Measurements from ENCODE around the gene PTGS1. TPM values are rescaled to one million over a fixed set of nuclear protein-coding genes. Genes with fewer than 3 reads are reported as not detected.
"Not testable (repeated sequence)": the region's sequence is repeated elsewhere in the genome, so short reads cannot be mapped to it uniquely, and the experiment has no call there.

Gene PTGS1
- total RNA-seq, result under 1 TPM; 0.17 to 0.58 TPM

GRCh38 chr9:122370869-122371755 lies at the start of gene PTGS1:
PTGS1 (plus strand) TSS chr9:122371024; CDS start chr9:122371085, 61 bp downstream.
- H3K4me3 Mint-ChIP-seq, result peak within 1 kb of the TSS; percentile 71 to 76
- peaks cover 36% of the 10 kb centered on the region for H3K27me3 Mint-ChIP-seq (ENCODE audit: low read depth)
- ATAC-seq (replicated peaks in 1 of 2) (peak; percentile 53 to 60), DNase-seq (no peak)
- H3K4me1 Mint-ChIP-seq (ENCODE audit: low read depth), result peaks cover 12% of the 10 kb centered on the region
- H3K9me3 Mint-ChIP-seq, result no peaks in the 10 kb centered on the region
- H3K27ac Mint-ChIP-seq, result no peak within 1 kb of the TSS
- H3K36me3 Mint-ChIP-seq (ENCODE audit: insufficient read depth in 2 of 2), result no peaks in the 10 kb centered on the region

GRCh38 chr9:122322553-122322952 lies 48.3 kb upstream of the PTGS1 start:
- ATAC-seq (replicated peaks in 1 of 2), result no peak
- Mint-ChIP-seq H3K4me3 (no peak overlapping the region), H3K4me1 (ENCODE audit: low read depth) (no peaks in the 10 kb centered on the region), H3K27me3 (ENCODE audit: low read depth) (no peaks in the 10 kb centered on the region), H3K9me3 (no peaks in the 10 kb centered on the region), H3K27ac (no peak overlapping the region), H3K36me3 (ENCODE audit: insufficient read depth in 2 of 2) (peaks cover 1 to 10% of the 10 kb centered on the region in 2 donors)
- no peak for DNase-seq

- not testable (repeated sequence) for DNase-seq; H3K27me3 Mint-ChIP-seq (ENCODE audit: low read depth); H3K9me3 Mint-ChIP-seq; H3K4me1 Mint-ChIP-seq (ENCODE audit: low read depth); ATAC-seq (replicated peaks in 1 of 2); H3K27ac Mint-ChIP-seq; H3K4me3 Mint-ChIP-seq
- H3K36me3 Mint-ChIP-seq (ENCODE audit: insufficient read depth in 2 of 2), result peaks cover 3 to 13% of the 10 kb centered on the region in 2 donors
These were observed 46.2 kb upstream of the PTGS1 start for GRCh38 chr9:122324665-122325064.

GRCh38 chr9:122325124-122325523 lies 45.7 kb upstream of the PTGS1 start:
- no peaks in the 10 kb centered on the region for H3K4me1 Mint-ChIP-seq (ENCODE audit: low read depth)
- DNase-seq, result no peak
- no peak overlapping the region for H3K27ac Mint-ChIP-seq
- peak; percentile 75 to 87 for ATAC-seq (replicated peaks in 1 of 2)
- no peaks in the 10 kb centered on the region for H3K27me3 Mint-ChIP-seq (ENCODE audit: low read depth)
- peaks cover 3 to 13% of the 10 kb centered on the region in 2 donors for H3K36me3 Mint-ChIP-seq (ENCODE audit: insufficient read depth in 2 of 2)
- H3K4me3 Mint-ChIP-seq, result no peak overlapping the region
- H3K9me3 Mint-ChIP-seq, result no peaks in the 10 kb centered on the region

GRCh38 chr9:122327175-122327574 lies 43.6 kb upstream of the PTGS1 start:
- ATAC-seq (replicated peaks in 1 of 2) (no peak), DNase-seq (no peak)
- H3K27me3 Mint-ChIP-seq (ENCODE audit: low read depth), result no peaks in the 10 kb centered on the region
- H3K4me3 Mint-ChIP-seq, result no peak overlapping the region
- H3K4me1 Mint-ChIP-seq (ENCODE audit: low read depth), result peaks cover 7% of the 10 kb centered on the region
- no peaks in the 10 kb centered on the region for H3K9me3 Mint-ChIP-seq
- peaks cover 3 to 11% of the 10 kb centered on the region in 2 donors for H3K36me3 Mint-ChIP-seq (ENCODE audit: insufficient read depth in 2 of 2)
- H3K27ac Mint-ChIP-seq, result no peak overlapping the region

- ATAC-seq (replicated peaks in 1 of 2) (no peak), DNase-seq (no peak)
- no peak overlapping the region for H3K4me3 Mint-ChIP-seq
- H3K9me3 Mint-ChIP-seq, result no peaks in the 10 kb centered on the region
- H3K36me3 Mint-ChIP-seq (ENCODE audit: insufficient read depth in 2 of 2), result peaks cover 3 to 8% of the 10 kb centered on the region in 2 donors
- H3K27ac Mint-ChIP-seq, result no peak overlapping the region
- no peaks in the 10 kb centered on the region for H3K27me3 Mint-ChIP-seq (ENCODE audit: low read depth)
- peaks cover 7% of the 10 kb centered on the region for H3K4me1 Mint-ChIP-seq (ENCODE audit: low read depth)
These were observed 41.2 kb upstream of the PTGS1 start for GRCh38 chr9:122329597-122329996.

- not testable (repeated sequence) for H3K27ac Mint-ChIP-seq; H3K27me3 Mint-ChIP-seq (ENCODE audit: low read depth); H3K4me3 Mint-ChIP-seq; H3K9me3 Mint-ChIP-seq; ATAC-seq (replicated peaks in 1 of 2); H3K36me3 Mint-ChIP-seq (ENCODE audit: insufficient read depth in 2 of 2); H3K4me1 Mint-ChIP-seq (ENCODE audit: low read depth); DNase-seq
These were observed 40.4 kb upstream of the PTGS1 start for GRCh38 chr9:122330466-122330865.

GRCh38 chr9:122331523-122331927 lies 39.3 kb upstream of the PTGS1 start:
- Mint-ChIP-seq H3K36me3 (ENCODE audit: insufficient read depth in 2 of 2) (peaks cover 1 to 6% of the 10 kb centered on the region in 2 donors), H3K27me3 (ENCODE audit: low read depth) (no peaks in the 10 kb centered on the region), H3K4me1 (ENCODE audit: low read depth) (peaks cover 7% of the 10 kb centered on the region), H3K27ac (no peak overlapping the region), H3K9me3 (no peaks in the 10 kb centered on the region), H3K4me3 (no peak overlapping the region)
- ATAC-seq (replicated peaks in 1 of 2), result no peak
- DNase-seq, result no peak

GRCh38 chr9:122332083-122332482 lies 38.7 kb upstream of the PTGS1 start:
- no peaks in the 10 kb centered on the region for H3K27me3 Mint-ChIP-seq (ENCODE audit: low read depth)
- no peaks in the 10 kb centered on the region for H3K9me3 Mint-ChIP-seq

GRCh38 chr9:122332644-122333043 lies 38.2 kb upstream of the PTGS1 start:
- ATAC-seq (replicated peaks in 1 of 2) (no peak), DNase-seq (no peak)
- peaks cover 1 to 6% of the 10 kb centered on the region in 2 donors for H3K36me3 Mint-ChIP-seq (ENCODE audit: insufficient read depth in 2 of 2)
- no peak overlapping the region for H3K4me3 Mint-ChIP-seq
- H3K27ac Mint-ChIP-seq, result no peak overlapping the region
- H3K27me3 Mint-ChIP-seq (ENCODE audit: low read depth), result no peaks in the 10 kb centered on the region
- peaks cover 7% of the 10 kb centered on the region for H3K4me1 Mint-ChIP-seq (ENCODE audit: low read depth)
- no peaks in the 10 kb centered on the region for H3K9me3 Mint-ChIP-seq

More at GRCh38 chr9:122332083-122332482, 38.7 kb upstream of the PTGS1 start:
- DNase-seq (no peak), ATAC-seq (replicated peaks in 1 of 2) (peak in 1 of 2 donors; percentile 25)
- Mint-ChIP-seq H3K4me3 (no peak overlapping the region), H3K36me3 (ENCODE audit: insufficient read depth in 2 of 2) (peaks cover 1 to 6% of the 10 kb centered on the region in 2 donors), H3K27ac (no peak overlapping the region), H3K4me1 (ENCODE audit: low read depth) (peaks cover 7% of the 10 kb centered on the region)

- DNase-seq (no peak), ATAC-seq (replicated peaks in 1 of 2) (no peak)
- H3K27ac Mint-ChIP-seq, result no peak overlapping the region
- H3K27me3 Mint-ChIP-seq (ENCODE audit: low read depth), result no peaks in the 10 kb centered on the region
- no peak overlapping the region for H3K4me3 Mint-ChIP-seq
- no peaks in the 10 kb centered on the region for H3K9me3 Mint-ChIP-seq
- peaks cover 7% of the 10 kb centered on the region for H3K4me1 Mint-ChIP-seq (ENCODE audit: low read depth)
- peaks cover 1 to 5% of the 10 kb centered on the region in 2 donors for H3K36me3 Mint-ChIP-seq (ENCODE audit: insufficient read depth in 2 of 2)
These were observed 37.5 kb upstream of the PTGS1 start for GRCh38 chr9:122333169-122333808.

GRCh38 chr9:122334916-122335315 lies 35.9 kb upstream of the PTGS1 start:
- Mint-ChIP-seq H3K9me3 (no peaks in the 10 kb centered on the region), H3K27ac (no peak overlapping the region), H3K27me3 (ENCODE audit: low read depth) (no peaks in the 10 kb centered on the region), H3K4me1 (ENCODE audit: low read depth) (peaks cover 7% of the 10 kb centered on the region), H3K4me3 (no peak overlapping the region), H3K36me3 (ENCODE audit: insufficient read depth in 2 of 2) (no peaks in the 10 kb centered on the region)
- ATAC-seq (replicated peaks in 1 of 2) (no peak), DNase-seq (no peak)

- no peak overlapping the region for H3K4me3 Mint-ChIP-seq
- ATAC-seq (replicated peaks in 1 of 2) (no peak), DNase-seq (no peak)
- H3K27me3 Mint-ChIP-seq (ENCODE audit: low read depth), result no peaks in the 10 kb centered on the region
- no peaks in the 10 kb centered on the region for H3K9me3 Mint-ChIP-seq
- no peaks in the 10 kb centered on the region for H3K36me3 Mint-ChIP-seq (ENCODE audit: insufficient read depth in 2 of 2)
- H3K4me1 Mint-ChIP-seq (ENCODE audit: low read depth), result peaks cover 7% of the 10 kb centered on the region
- H3K27ac Mint-ChIP-seq, result no peak overlapping the region
These were observed 34.6 kb upstream of the PTGS1 start for GRCh38 chr9:122336189-122336588.

Measured in activated T-cell treated with anti-CD3 and anti-CD28 coated beads, Interleukin-2, amount 50 U/mL, for 72 hours (primary cell).